Endothelial cell of umbilical vein (primary cell): Measurements from ENCODE around the gene CUL5. TPM values are rescaled to one million over a fixed set of nuclear protein-coding genes. Genes with fewer than 3 reads are reported as not detected.

Experiments
- BruUV-seq: library from RNA; stranded (reverse); fragments of 400-500 nt; replicated peaks from 2 replicates; lab custom pipeline; 2021; lab: Mats Ljungman, UMichigan
- CTCF ChIA-PET: fragments of 300-600, 350-600 bp; sonication (Branson Sonifier 250); formaldehyde crosslinking; loops from one replicate; lab custom pipeline; 2021; ENCODE audit warnings: antibody characterized with exemption, inconsistent platforms; lab: Charles Lee
- POLR2A ChIA-PET: fragments of 300-600, 350-600 bp; sonication (Branson Sonifier 250); formaldehyde crosslinking; loops from one replicate; lab custom pipeline; 2021; ENCODE audit warnings: antibody characterized with exemption, inconsistent platforms; lab: Charles Lee
- DNase-seq: peaks from one replicate; pipeline ENCODE4 v3.0.0-alpha.2; 2011; ENCODE audit warnings: low read depth, low spot score
- FAIRE-seq: peaks from 2 replicates; lab custom pipeline; 2011; peaks lifted over from hg19 to GRCh38; lab: Jason Lieb, UNC
- H2AFZ ChIP-seq: 2 replicates; pipeline ENCODE4 v1.6.0; 2012; ENCODE audit warnings: low read depth, low read length, control low read depth, inconsistent platforms
- H3K27ac ChIP-seq: 2 replicates; pipeline ENCODE4 v1.5.1; 2011; ENCODE audit warnings: low read depth, mild to moderate bottlenecking, control low read depth, low read length, moderate library complexity; ENCODE audit not compliant: insufficient read depth
- H3K27me3 ChIP-seq, 2 experiments: 2 replicates each; pipeline versions ENCODE4 v1.6.0 to v1.6.1; 2011; ENCODE audit warnings: low read length in 2 of 2, mixed read lengths in 1 of 2; ENCODE audit not compliant: control insufficient read depth in 2 of 2, insufficient read depth in 2 of 2
- H3K36me3 ChIP-seq, 2 experiments: 2 replicates in 1 of 2; 3 replicates in 1 of 2; pipeline ENCODE4 v1.5.1; 2011; ENCODE audit warnings: low read length in 2 of 2, mild to moderate bottlenecking in 1 of 2, moderate library complexity in 1 of 2; ENCODE audit not compliant: control insufficient read depth in 2 of 2, insufficient read depth in 2 of 2; ENCODE audit errors: extremely low read depth in 1 of 2
- H3K4me1 ChIP-seq: 3 replicates; pipeline ENCODE4 v1.5.1; 2011; ENCODE audit warnings: mild to moderate bottlenecking, low read length; ENCODE audit not compliant: control insufficient read depth, insufficient read depth; ENCODE audit errors: extremely low read depth
- H3K4me2 ChIP-seq: 2 replicates; pipeline ENCODE4 v1.6.1; 2011; ENCODE audit warnings: low read length, control low read depth, mixed read lengths; ENCODE audit not compliant: insufficient read depth
- H3K4me3 ChIP-seq, 3 experiments: fragments of 200-600 bp in 1 of 3; sonication (generic), shearing (Covaris generic) in 1 of 3; replicated peaks in 1 of 3; 2 replicates each; pipeline ENCODE4 v1.5.1; 2011 to 2016; ENCODE audit warnings: control low read depth in 3 of 3, low read length in 3 of 3, mild to moderate bottlenecking in 2 of 3, inconsistent platforms in 1 of 3, low read depth in 1 of 3, moderate library complexity in 1 of 3; ENCODE audit not compliant: insufficient read depth in 1 of 3
- H3K79me2 ChIP-seq: 2 replicates; pipeline ENCODE4 v1.6.0; 2012; ENCODE audit warnings: low read length, inconsistent platforms; ENCODE audit not compliant: control insufficient read depth, insufficient read depth
- H3K9ac ChIP-seq: replicated peaks from 2 replicates; pipeline ENCODE3; 2011; ENCODE audit warnings: low read length, control low read depth; ENCODE audit not compliant: insufficient read depth; ENCODE audit errors: extremely low read depth
- H3K9me1 ChIP-seq: replicated peaks from 3 replicates; pipeline ENCODE4 v1.6.0; 2011; ENCODE audit warnings: mild to moderate bottlenecking, low read length; ENCODE audit not compliant: control insufficient read depth, insufficient read depth; ENCODE audit errors: extremely low read depth
- H3K9me3 ChIP-seq: replicated peaks from 2 replicates; pipeline ENCODE4 v1.5.1; 2012; ENCODE audit warnings: low read length, inconsistent platforms; ENCODE audit not compliant: control insufficient read depth, insufficient read depth
- H4K20me1 ChIP-seq: replicated peaks from 2 replicates; pipeline ENCODE3; 2011; ENCODE audit warnings: mild to moderate bottlenecking, low read length; ENCODE audit not compliant: control insufficient read depth, insufficient read depth; ENCODE audit errors: extremely low read depth
- EZH2 ChIP-seq: IDR thresholded peaks from 2 replicates; pipeline ENCODE4 v1.6.1; 2012; ENCODE audit warnings: borderline replicate concordance, low read depth, mild to moderate bottlenecking, moderate library complexity, low read length, inconsistent platforms; ENCODE audit not compliant: severe bottlenecking
- FOS ChIP-seq: IDR thresholded peaks from 2 replicates; pipeline ENCODE4 v1.6.1; 2011; ENCODE audit warnings: mild to moderate bottlenecking, low read length, moderate library complexity, borderline replicate concordance; ENCODE audit not compliant: insufficient read depth
- GATA2 ChIP-seq: IDR thresholded peaks from 2 replicates; pipeline ENCODE4 v1.7.0; 2011; ENCODE audit warnings: low read depth, mild to moderate bottlenecking, moderate library complexity, mixed read lengths, low read length; ENCODE audit not compliant: insufficient read length, insufficient read depth
- JUN ChIP-seq: IDR thresholded peaks from 2 replicates; pipeline ENCODE4 v1.6.1; 2011; ENCODE audit warnings: borderline replicate concordance, low read depth; ENCODE audit not compliant: insufficient read length, insufficient read depth
- MYC ChIP-seq: IDR thresholded peaks from one replicate; pipeline ENCODE4 v1.6.1; 2011; ENCODE audit warnings: mild to moderate bottlenecking, low read depth, low read length
- POLR2A ChIP-seq: IDR thresholded peaks from 2 replicates; pipeline ENCODE4 v1.6.1; 2012; ENCODE audit warnings: low read depth, mild to moderate bottlenecking, control low read depth, low read length
- POLR2AphosphoS5 ChIP-seq: IDR thresholded peaks from 2 replicates; pipeline ENCODE4 v1.6.1; 2012; ENCODE audit warnings: low read depth, mild to moderate bottlenecking, control low read depth, low read length, moderate library complexity; ENCODE audit not compliant: insufficient read depth
- dilution Hi-C: fragments of 300-500 bp; cut with MboI; formaldehyde crosslinking; loops from one replicate; pipeline ENCODE4 v1.15.0; 2019; ENCODE audit warnings: low sequenced_read_pairs; ENCODE audit not compliant: extremely low pct_ligation_motif_present
- intact Hi-C: fragments of 100-400 bp; cut with micrococcal nuclease; formaldehyde crosslinking; loops from one replicate; pipeline ENCODE4 v1.10.0; 2022
- polyA plus RNA-seq, 4 experiments: library from polyadenylated mRNA; depleted of rRNA in 3 of 4; stranded (reverse) in 3 of 4; unstranded in 1 of 4; fragments of >200 nt; gene quantifications; 2 replicates each; pipeline versions ENCODE4 v1.2.1 to v1.2.3, GENCODE V29; 2011 to 2012; ENCODE audit warnings: missing spikeins in 1 of 4
- total RNA-seq: library from RNA; stranded (reverse); gene quantifications from 2 replicates; pipeline ENCODE4 v1.2.3, GENCODE V29; 2021
- TF ChIP-seq, protein P1 (sequence below), 2 donors: IDR thresholded peaks; 1 replicate in 1 of 2; 2 replicates in 1 of 2; pipeline ENCODE4 v1.5.1; 2011; ENCODE audit warnings: low read length in 2 of 2, mild to moderate bottlenecking in 2 of 2, moderate library complexity in 2 of 2, control low read depth in 1 of 2, inconsistent platforms in 1 of 2, low read depth in 1 of 2; ENCODE audit not compliant: insufficient read depth in 1 of 2; ENCODE audit errors: extremely low read depth in 1 of 2
- TF ChIP-seq, protein P2 (sequence below): IDR thresholded peaks from 2 replicates; pipeline ENCODE4 v1.6.1; 2011; ENCODE audit not compliant: insufficient read depth, insufficient read length

CUL5 gene
- total and polyA plus RNA-seq, 2 donors (not counting 3 experiments of a cell fraction or from before 2014, with no cell fraction given), result 9.9 to 36.6 TPM

DNA sequence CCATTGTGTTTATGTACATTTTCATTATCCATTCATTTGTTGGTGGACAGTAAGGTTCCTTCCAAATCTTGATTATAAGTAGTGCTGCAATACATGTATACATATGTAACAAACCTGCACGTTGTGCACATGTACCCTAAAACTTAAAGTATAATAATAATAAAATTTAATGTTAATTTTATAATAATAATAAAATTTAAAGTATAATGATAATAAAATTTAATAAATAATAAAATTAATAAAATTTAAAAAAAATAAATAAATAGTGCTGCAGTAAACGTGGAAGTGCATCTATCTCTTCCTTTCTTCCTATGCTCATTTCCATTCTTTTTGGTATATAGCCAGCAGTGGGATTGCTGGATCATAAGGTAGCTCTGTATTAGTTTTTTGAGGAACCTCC, 54.7 kb downstream of the CUL5 start:
- peaks cover 3 to 4% of the 10 kb centered on the region in 2 experiments for H3K36me3 ChIP-seq
- TF ChIP-seq GATA2, result no peak
- no peak for TF ChIP-seq POLR2A
- TF ChIP-seq MYC, result no peak
- TF ChIP-seq, protein P1, sequence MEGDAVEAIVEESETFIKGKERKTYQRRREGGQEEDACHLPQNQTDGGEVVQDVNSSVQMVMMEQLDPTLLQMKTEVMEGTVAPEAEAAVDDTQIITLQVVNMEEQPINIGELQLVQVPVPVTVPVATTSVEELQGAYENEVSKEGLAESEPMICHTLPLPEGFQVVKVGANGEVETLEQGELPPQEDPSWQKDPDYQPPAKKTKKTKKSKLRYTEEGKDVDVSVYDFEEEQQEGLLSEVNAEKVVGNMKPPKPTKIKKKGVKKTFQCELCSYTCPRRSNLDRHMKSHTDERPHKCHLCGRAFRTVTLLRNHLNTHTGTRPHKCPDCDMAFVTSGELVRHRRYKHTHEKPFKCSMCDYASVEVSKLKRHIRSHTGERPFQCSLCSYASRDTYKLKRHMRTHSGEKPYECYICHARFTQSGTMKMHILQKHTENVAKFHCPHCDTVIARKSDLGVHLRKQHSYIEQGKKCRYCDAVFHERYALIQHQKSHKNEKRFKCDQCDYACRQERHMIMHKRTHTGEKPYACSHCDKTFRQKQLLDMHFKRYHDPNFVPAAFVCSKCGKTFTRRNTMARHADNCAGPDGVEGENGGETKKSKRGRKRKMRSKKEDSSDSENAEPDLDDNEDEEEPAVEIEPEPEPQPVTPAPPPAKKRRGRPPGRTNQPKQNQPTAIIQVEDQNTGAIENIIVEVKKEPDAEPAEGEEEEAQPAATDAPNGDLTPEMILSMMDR (IDR thresholded peaks at IDR 0.05; ENCODE audit: extremely low read depth in 1 of 2, insufficient read depth in 1 of 2, low read depth in 1 of 2, low read length in 2 of 2), result no peak
- no peak for TF ChIP-seq JUN
- no peak for TF ChIP-seq POLR2AphosphoS5
- TF ChIP-seq EZH2, result no peak
- TF ChIP-seq FOS, result no peak
- TF ChIP-seq, protein P2, sequence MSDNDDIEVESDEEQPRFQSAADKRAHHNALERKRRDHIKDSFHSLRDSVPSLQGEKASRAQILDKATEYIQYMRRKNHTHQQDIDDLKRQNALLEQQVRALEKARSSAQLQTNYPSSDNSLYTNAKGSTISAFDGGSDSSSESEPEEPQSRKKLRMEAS, result no peak
- no peak overlapping the region for H3K4me3 ChIP-seq
- H2AFZ ChIP-seq, result no peak overlapping the region
- H3K79me2 ChIP-seq, result peaks cover 2% of the 10 kb centered on the region
- H3K9ac ChIP-seq, result no peak overlapping the region
- no peaks in the 10 kb centered on the region for H3K4me1 ChIP-seq
- H3K27ac ChIP-seq, result no peak overlapping the region
- no peaks in the 10 kb centered on the region for H3K27me3 ChIP-seq
- DNase-seq (no peak), FAIRE-seq (no peak)
- no peaks in the 10 kb centered on the region for H3K9me3 ChIP-seq
- intact Hi-C loops, result no loop called here
- H3K4me2 ChIP-seq, result no peak overlapping the region
- CTCF ChIA-PET, result no interaction called here
- no TSS peak for BruUV-seq
- no peaks in the 10 kb centered on the region for H4K20me1 ChIP-seq
- dilution Hi-C loops, result no loop called here
- POLR2A ChIA-PET, result no interaction called here
- H3K9me1 ChIP-seq, result no peaks in the 10 kb centered on the region
